Astrocyte (in vitro differentiated cells and primary cell): ENCODE measurements around the gene ABCF3. TPM values are rescaled to one million over a fixed set of nuclear protein-coding genes. Genes with fewer than 3 reads are reported as not detected.

Source experiments
- DNase-seq: peaks from one replicate; pipeline ENCODE4 v3.0.0-alpha.2; 2010; ENCODE audit warnings: low read depth
- FAIRE-seq: peaks from 2 replicates; lab custom pipeline; 2011; peaks lifted over from hg19 to GRCh38; lab: Jason Lieb, UNC
- H2AFZ ChIP-seq: 2 replicates; pipeline ENCODE4 v1.6.0; 2012; ENCODE audit warnings: low read depth, low read length, inconsistent platforms
- H3K27ac ChIP-seq: 2 replicates; pipeline ENCODE4 v1.5.1; 2011; ENCODE audit warnings: low read depth, low read length, inconsistent platforms
- H3K27me3 ChIP-seq: 2 replicates; pipeline ENCODE4 v1.6.0; 2011; ENCODE audit warnings: low read length, inconsistent platforms; ENCODE audit not compliant: insufficient read depth
- H3K36me3 ChIP-seq: 2 replicates; pipeline ENCODE4 v1.5.1; 2011; ENCODE audit warnings: low read length, inconsistent platforms; ENCODE audit not compliant: insufficient read depth
- H3K4me1 ChIP-seq: 2 replicates; pipeline ENCODE4 v1.5.1; 2011; ENCODE audit warnings: low read length, inconsistent platforms; ENCODE audit not compliant: insufficient read depth
- H3K4me2 ChIP-seq: 2 replicates; pipeline ENCODE4 v1.6.0; 2012; ENCODE audit warnings: low read length, inconsistent platforms
- H3K4me3 ChIP-seq: 2 replicates; pipeline ENCODE4 v1.5.1; 2011; ENCODE audit warnings: low read depth, mild to moderate bottlenecking, low read length, inconsistent platforms; ENCODE audit not compliant: insufficient read depth
- H3K79me2 ChIP-seq: 2 replicates; pipeline ENCODE4 v1.6.0; 2012; ENCODE audit warnings: mild to moderate bottlenecking, low read length, inconsistent platforms; ENCODE audit not compliant: insufficient read depth
- H3K9ac ChIP-seq: 2 replicates; pipeline ENCODE4 v1.6.0; 2012; ENCODE audit warnings: mild to moderate bottlenecking, low read length, inconsistent platforms
- H3K9me3 ChIP-seq: 2 replicates; pipeline ENCODE4 v1.5.1; 2012; ENCODE audit warnings: low read depth, mild to moderate bottlenecking, low read length, inconsistent platforms; ENCODE audit not compliant: insufficient read depth
- H4K20me1 ChIP-seq: 2 replicates; pipeline ENCODE4 v1.6.0; 2012; ENCODE audit warnings: low read length, inconsistent platforms; ENCODE audit not compliant: insufficient read depth
- H3K27ac Mint-ChIP-seq: one replicate; pipeline ENCODE4 v1.8.0; 2021; ENCODE audit warnings: mild to moderate bottlenecking, mixed read lengths; ENCODE audit not compliant: unreplicated experiment
- H3K27me3 Mint-ChIP-seq: one replicate; pipeline ENCODE4 v1.8.0; 2021; ENCODE audit warnings: low read depth, mixed read lengths; ENCODE audit not compliant: unreplicated experiment
- H3K36me3 Mint-ChIP-seq: one replicate; pipeline ENCODE4 v1.8.0; 2021; ENCODE audit warnings: low read depth, mixed read lengths; ENCODE audit not compliant: unreplicated experiment
- H3K4me1 Mint-ChIP-seq: one replicate; pipeline ENCODE4 v1.8.0; 2021; ENCODE audit warnings: low read depth, mixed read lengths; ENCODE audit not compliant: unreplicated experiment
- H3K4me3 Mint-ChIP-seq: one replicate; pipeline ENCODE4 v1.8.0; 2021; ENCODE audit warnings: mild to moderate bottlenecking, moderate library complexity, mixed read lengths; ENCODE audit not compliant: unreplicated experiment
- H3K9me3 Mint-ChIP-seq: one replicate; pipeline ENCODE4 v1.8.0; 2021; ENCODE audit warnings: mild to moderate bottlenecking, mixed read lengths; ENCODE audit not compliant: unreplicated experiment
- CTCF ChIP-seq: IDR thresholded peaks from 2 replicates; pipeline ENCODE4 v1.5.1; 2011; ENCODE audit warnings: low read depth, mild to moderate bottlenecking, inconsistent platforms, low read length, moderate library complexity; ENCODE audit not compliant: insufficient read depth
- EZH2 ChIP-seq: IDR thresholded peaks from 2 replicates; pipeline ENCODE4 v1.6.1; 2012; ENCODE audit warnings: mild to moderate bottlenecking, low read length, inconsistent platforms; ENCODE audit not compliant: insufficient read depth
- total RNA-seq: library from RNA; stranded (reverse); gene quantifications from 2 replicates; pipeline ENCODE4 v1.2.1, GENCODE V29; 2021

ABCF3 gene
- total RNA-seq, 1 donor from 2014 or later: 70.9 TPM

- Mint-ChIP-seq H3K4me1 (peaks cover 15% of the 10 kb centered on the region), H3K4me3 (peak overlapping the region; percentile 96), H3K36me3 (peaks cover 2% of the 10 kb centered on the region), H3K9me3 (no peaks in the 10 kb centered on the region), H3K27me3 (no peaks in the 10 kb centered on the region), H3K27ac (peak overlapping the region; percentile 91)
- Histone ChIP-seq H3K27me3 (no peaks in the 10 kb centered on the region), H3K27ac (peak overlapping the region; percentile 75), H3K9me3 (no peaks in the 10 kb centered on the region), H3K4me3 (peak overlapping the region; percentile 92), H3K9ac (peak overlapping the region; percentile 91), H3K79me2 (peaks cover 53% of the 10 kb centered on the region), H3K4me2 (peak overlapping the region; percentile 99), H4K20me1 (peaks cover 48% of the 10 kb centered on the region), H3K36me3 (peaks cover 4% of the 10 kb centered on the region), H2AFZ (peak overlapping the region; percentile 78), H3K4me1 (peaks cover 26% of the 10 kb centered on the region)
- no peak for DNase-seq
- FAIRE-seq: no peak
- no peak for TF ChIP-seq EZH2
- no peak for TF ChIP-seq CTCF
These were observed 30.1 kb upstream of the ABCF3 start for GRCh38 chr3:184155644-184156521.

GRCh38 chr3:184156522-184156955, 29.5 kb upstream of the ABCF3 start:
- H3K36me3 Mint-ChIP-seq: peaks cover 2% of the 10 kb centered on the region
- H3K27me3 Mint-ChIP-seq: no peaks in the 10 kb centered on the region
- H2AFZ ChIP-seq: no peak overlapping the region
- peak overlapping the region; percentile 92 for H3K27ac Mint-ChIP-seq
- H3K27ac ChIP-seq: peak overlapping the region; percentile 75
- peaks cover 4% of the 10 kb centered on the region for H3K36me3 ChIP-seq
- TF ChIP-seq EZH2 (no peak), CTCF (no peak)
- peaks cover 28% of the 10 kb centered on the region for H3K4me1 ChIP-seq
- DNase-seq (peak; percentile 36), FAIRE-seq (no peak)
- peaks cover 59% of the 10 kb centered on the region for H3K79me2 ChIP-seq
- no peaks in the 10 kb centered on the region for H3K9me3 ChIP-seq
- peaks cover 18% of the 10 kb centered on the region for H3K4me1 Mint-ChIP-seq
- peak overlapping the region; percentile 92 for H3K4me3 ChIP-seq
- no peaks in the 10 kb centered on the region for H3K27me3 ChIP-seq
- peaks cover 54% of the 10 kb centered on the region for H4K20me1 ChIP-seq
- peak overlapping the region; percentile 99 for H3K4me2 ChIP-seq
- H3K4me3 Mint-ChIP-seq: peak overlapping the region; percentile 96
- no peaks in the 10 kb centered on the region for H3K9me3 Mint-ChIP-seq
- peak overlapping the region; percentile 91 for H3K9ac ChIP-seq

DNA sequence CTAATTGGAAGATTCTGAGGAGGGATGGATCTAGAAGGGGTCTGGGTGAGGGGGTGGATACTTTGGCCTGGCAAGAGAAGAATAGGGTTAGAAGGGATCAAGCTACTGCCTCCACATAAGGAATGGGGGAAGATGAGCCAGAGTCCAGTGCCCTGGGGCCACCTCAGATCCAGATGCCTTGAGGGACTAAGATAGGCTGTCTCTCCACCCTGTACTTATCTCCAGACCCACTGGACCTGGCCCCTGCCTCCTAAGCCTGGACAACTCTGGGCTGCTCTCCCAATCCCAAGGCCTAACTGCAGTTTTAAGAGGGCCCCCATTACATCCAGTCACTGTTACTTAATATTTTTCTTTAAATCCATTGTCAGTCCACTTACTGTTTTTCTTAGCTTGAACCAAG, 28.8 kb upstream of the ABCF3 start:
- no peaks in the 10 kb centered on the region for H3K27me3 Mint-ChIP-seq
- Histone ChIP-seq H3K36me3 (peaks cover 4% of the 10 kb centered on the region), H3K27me3 (no peaks in the 10 kb centered on the region), H3K79me2 (peaks cover 66% of the 10 kb centered on the region), H4K20me1 (peaks cover 61% of the 10 kb centered on the region), H3K27ac (peak overlapping the region; percentile 75), H3K4me1 (peaks cover 32% of the 10 kb centered on the region), H3K9me3 (no peaks in the 10 kb centered on the region), H2AFZ (no peak overlapping the region), H3K4me2 (peak overlapping the region; percentile 99), H3K9ac (peak overlapping the region; percentile 91), H3K4me3 (peak overlapping the region; percentile 92)
- H3K36me3 Mint-ChIP-seq: peaks cover 2% of the 10 kb centered on the region
- DNase-seq (no peak), FAIRE-seq (no peak)
- peak overlapping the region; percentile 92 for H3K27ac Mint-ChIP-seq
- H3K9me3 Mint-ChIP-seq: no peaks in the 10 kb centered on the region
- H3K4me1 Mint-ChIP-seq: peaks cover 21% of the 10 kb centered on the region
- TF ChIP-seq EZH2 (no peak), CTCF (no peak)
- H3K4me3 Mint-ChIP-seq: peak overlapping the region; percentile 96
